ENCODE measurements around the gene CDCA4. TPM values are rescaled to one million over a fixed set of nuclear protein-coding genes. Genes with fewer than 3 reads are reported as not detected.
A peak's percentile ranks its signal among the peaks of the same experiment; 100 is the strongest.
"Not testable (repeated sequence)": the region's sequence is repeated elsewhere in the genome, so short reads cannot be mapped to it uniquely, and the experiment has no call there.

The CDCA4 gene
- total RNA-seq, 3 donors from 2014 or later = 4.3 to 8.7 (median 5.6) TPM

DNA sequence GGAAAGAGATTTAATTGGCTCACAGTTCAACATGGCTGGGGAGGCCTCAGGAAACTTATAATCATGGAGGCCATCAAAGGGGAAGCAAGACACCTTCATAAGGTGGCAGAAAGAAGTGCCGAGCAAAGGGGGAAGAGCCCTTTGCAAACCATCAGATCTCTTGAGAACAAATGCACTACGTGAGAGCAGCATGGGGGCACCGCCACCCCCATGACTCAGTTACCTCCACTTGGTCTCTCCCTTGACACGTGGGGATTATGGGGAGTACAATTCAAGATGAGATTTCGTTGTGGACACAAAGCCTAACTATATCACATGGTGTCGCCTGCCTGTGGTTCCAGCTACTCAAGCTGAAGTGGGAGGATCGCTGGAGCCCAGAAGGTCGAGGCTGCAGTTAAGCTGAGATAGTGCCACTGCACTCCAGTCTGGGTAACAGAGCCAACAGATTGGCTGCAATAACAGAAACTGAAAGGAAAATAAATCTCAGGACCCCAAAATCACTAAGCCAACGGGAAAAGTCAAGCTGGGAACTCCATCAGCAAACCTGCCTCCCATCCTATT is 10.0 kb upstream of the CDCA4 start:
- TF ChIP-seq, protein P1, sequence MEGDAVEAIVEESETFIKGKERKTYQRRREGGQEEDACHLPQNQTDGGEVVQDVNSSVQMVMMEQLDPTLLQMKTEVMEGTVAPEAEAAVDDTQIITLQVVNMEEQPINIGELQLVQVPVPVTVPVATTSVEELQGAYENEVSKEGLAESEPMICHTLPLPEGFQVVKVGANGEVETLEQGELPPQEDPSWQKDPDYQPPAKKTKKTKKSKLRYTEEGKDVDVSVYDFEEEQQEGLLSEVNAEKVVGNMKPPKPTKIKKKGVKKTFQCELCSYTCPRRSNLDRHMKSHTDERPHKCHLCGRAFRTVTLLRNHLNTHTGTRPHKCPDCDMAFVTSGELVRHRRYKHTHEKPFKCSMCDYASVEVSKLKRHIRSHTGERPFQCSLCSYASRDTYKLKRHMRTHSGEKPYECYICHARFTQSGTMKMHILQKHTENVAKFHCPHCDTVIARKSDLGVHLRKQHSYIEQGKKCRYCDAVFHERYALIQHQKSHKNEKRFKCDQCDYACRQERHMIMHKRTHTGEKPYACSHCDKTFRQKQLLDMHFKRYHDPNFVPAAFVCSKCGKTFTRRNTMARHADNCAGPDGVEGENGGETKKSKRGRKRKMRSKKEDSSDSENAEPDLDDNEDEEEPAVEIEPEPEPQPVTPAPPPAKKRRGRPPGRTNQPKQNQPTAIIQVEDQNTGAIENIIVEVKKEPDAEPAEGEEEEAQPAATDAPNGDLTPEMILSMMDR (IDR thresholded peaks at IDR 0.05) = no peak
- intact Hi-C loops (cut with DNase I, micrococcal nuclease) = no loop called here
- Histone ChIP-seq H3K4me1 (ENCODE audit: low read depth) (no peaks in the 10 kb centered on the region), H3K4me3 (no peak overlapping the region), H3K9me3 (no peaks in the 10 kb centered on the region), H3K36me3 (ENCODE audit: low read depth) (no peaks in the 10 kb centered on the region)
- no peak for DNase-seq
- no peak for ATAC-seq

DNA sequence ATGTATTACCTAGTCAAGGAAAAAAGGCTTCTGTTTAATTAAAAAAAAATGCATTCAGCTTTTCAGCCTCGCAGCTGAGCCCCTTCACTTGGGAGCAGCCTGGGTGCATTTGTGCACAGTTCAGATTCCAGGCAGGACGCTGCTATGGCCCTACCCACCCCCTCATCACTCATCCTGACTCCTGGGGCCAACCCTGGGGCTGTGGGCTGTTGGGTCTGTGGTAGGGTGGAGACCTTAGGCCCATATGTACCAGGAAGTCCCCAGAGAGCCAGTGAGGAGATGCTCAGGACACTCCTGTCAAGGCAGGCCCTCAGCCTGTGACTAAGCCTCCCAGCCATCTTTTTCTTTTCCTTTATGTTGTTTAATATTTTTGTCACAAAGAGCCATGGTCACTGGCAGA is 9.3 kb upstream of the CDCA4 start:
- intact Hi-C loops (cut with DNase I, micrococcal nuclease) = no loop called here
- no peak for ATAC-seq
- peak in 1 of 3 donors; percentile 13 for DNase-seq
- Histone ChIP-seq H3K4me3 (no peak overlapping the region), H3K36me3 (ENCODE audit: low read depth) (no peaks in the 10 kb centered on the region), H3K4me1 (ENCODE audit: low read depth) (no peaks in the 10 kb centered on the region), H3K9me3 (no peaks in the 10 kb centered on the region)
- TF ChIP-seq, protein P1 (IDR thresholded peaks at IDR 0.05) = no peak

DNA sequence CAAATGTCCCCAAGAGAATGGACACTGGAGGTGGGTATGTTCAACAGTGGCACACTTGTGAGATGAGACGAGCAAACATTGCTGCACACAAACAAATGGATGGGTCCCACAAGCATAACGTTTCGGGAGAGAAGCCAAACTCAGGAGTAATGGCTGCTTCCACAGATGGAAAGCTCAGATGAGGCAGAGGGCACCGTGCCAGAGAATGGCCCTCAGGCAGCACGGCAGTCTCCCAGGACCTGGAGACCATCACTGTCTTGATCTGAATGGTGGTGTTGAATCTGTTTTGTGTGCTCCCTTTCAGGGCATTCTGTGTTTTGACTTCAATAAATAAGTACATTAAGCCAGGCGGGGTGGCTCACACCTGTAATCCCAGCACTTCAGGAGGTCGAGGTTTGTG is 8.5 kb upstream of the CDCA4 start:
- ATAC-seq = no peak
- Histone ChIP-seq H3K4me1 (ENCODE audit: low read depth) (no peaks in the 10 kb centered on the region), H3K4me3 (no peak overlapping the region), H3K36me3 (ENCODE audit: low read depth) (no peaks in the 10 kb centered on the region), H3K9me3 (no peaks in the 10 kb centered on the region)
- TF ChIP-seq, protein P1 (IDR thresholded peaks at IDR 0.05) = no peak
- no peak for DNase-seq
- intact Hi-C loops (cut with DNase I, micrococcal nuclease) = no loop called here

DNA sequence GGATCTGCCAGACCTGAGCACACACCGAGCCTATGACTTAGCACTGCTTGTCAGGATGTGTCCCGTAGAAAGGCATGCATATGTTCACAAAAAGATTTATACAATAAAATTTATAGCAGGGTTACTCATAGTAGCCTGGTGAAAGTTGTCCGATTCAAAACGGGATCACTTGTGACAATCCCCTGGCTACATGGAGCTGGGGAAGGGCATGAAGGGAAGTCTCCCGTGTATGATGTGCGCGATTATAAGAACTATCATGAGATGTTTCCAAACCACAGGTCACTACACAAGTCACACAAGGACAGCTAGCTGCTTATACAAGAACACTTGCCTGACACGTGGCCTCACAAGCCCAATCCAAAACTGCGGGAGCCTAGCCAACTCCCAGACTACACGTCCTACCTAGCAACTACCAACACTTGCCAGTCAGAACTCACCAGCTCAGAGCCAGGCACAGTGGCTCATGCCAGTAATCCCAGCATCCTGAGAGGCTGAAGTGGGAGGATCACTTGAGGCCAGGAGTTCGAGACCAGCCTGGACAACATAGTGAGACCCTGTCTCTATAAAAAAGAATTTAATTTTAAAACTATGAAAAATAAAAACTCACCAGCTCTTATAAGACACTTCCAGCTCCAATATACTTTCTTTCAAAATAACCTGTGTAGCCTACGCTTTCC is 7.5 kb upstream of the CDCA4 start:
- TF ChIP-seq, protein P1 (IDR thresholded peaks at IDR 0.05) = no peak
- DNase-seq = peak in 1 of 3 donors; percentile 30
- Histone ChIP-seq H3K4me1 (ENCODE audit: low read depth) (no peaks in the 10 kb centered on the region), H3K36me3 (ENCODE audit: low read depth) (no peaks in the 10 kb centered on the region), H3K9me3 (no peaks in the 10 kb centered on the region), H3K4me3 (no peak overlapping the region)
- intact Hi-C loops (cut with DNase I, micrococcal nuclease) = no loop called here
- no peak for ATAC-seq

DNA sequence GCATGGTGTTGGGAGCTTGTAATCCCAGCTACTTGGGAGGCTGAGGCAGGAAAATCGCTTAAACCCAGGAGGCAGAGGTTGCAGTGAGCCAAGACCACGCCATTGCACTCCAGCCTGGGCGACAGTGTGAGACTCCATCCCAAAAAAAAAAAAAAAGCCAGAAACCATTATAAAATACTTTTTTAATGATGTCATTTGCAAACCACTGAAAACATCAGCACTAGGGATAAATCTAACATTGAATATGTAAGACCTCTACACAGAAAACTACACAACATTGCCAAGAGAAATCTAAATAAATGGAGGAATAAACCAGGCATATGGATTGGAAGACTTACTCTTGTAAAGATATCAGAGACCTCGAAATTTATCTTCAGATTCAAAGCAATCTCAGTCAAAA is 6.8 kb upstream of the CDCA4 start:
- intact Hi-C loops (cut with DNase I, micrococcal nuclease); H3K9me3 ChIP-seq; H3K4me1 ChIP-seq (ENCODE audit: low read depth); ATAC-seq; H3K36me3 ChIP-seq (ENCODE audit: low read depth); DNase-seq; H3K4me3 ChIP-seq: not testable (repeated sequence)

- H3K4me1 ChIP-seq (ENCODE audit: low read depth) = peaks cover 1% of the 10 kb centered on the region
- H3K9me3 ChIP-seq = no peaks in the 10 kb centered on the region
- TF ChIP-seq, protein P1 (IDR thresholded peaks at IDR 0.05) = no peak
- H3K4me3 ChIP-seq = no peak overlapping the region
- intact Hi-C loops (cut with DNase I, micrococcal nuclease) = no loop called here
- no peaks in the 10 kb centered on the region for H3K36me3 ChIP-seq (ENCODE audit: low read depth)
- DNase-seq = no peak
- peak; percentile 23 for ATAC-seq
Measured at GRCh38 chr14:105026802-105027563, 6.1 kb upstream of the CDCA4 start.
